DOHH2 (cell line): ENCODE measurements around the gene KRTAP4-7.
"Not testable (repeated sequence)": the region's sequence is repeated elsewhere in the genome, so short reads cannot be mapped to it uniquely, and the experiment has no call there.

Experiments
- H3F3A ChIP-seq: fragments of 200-600 bp; sonication (generic), shearing (Covaris generic); 2 replicates; pipeline ENCODE4 v1.6.0; 2016; ENCODE audit warnings: antibody characterized with exemption, mild to moderate bottlenecking; ENCODE audit not compliant: control insufficient read depth, insufficient read depth
- H3K27ac ChIP-seq: fragments of 200-600 bp; sonication (generic); 2 replicates; pipeline ENCODE4 v1.5.1; 2014; ENCODE audit warnings: low read depth, mild to moderate bottlenecking, low read length, moderate library complexity
- H3K27me3 ChIP-seq: fragments of 200-600 bp; sonication (generic); 2 replicates; pipeline ENCODE4 v1.6.1; 2014; ENCODE audit warnings: mild to moderate bottlenecking, low read length, mixed read lengths; ENCODE audit not compliant: control insufficient read depth
- H3K36me3 ChIP-seq: fragments of 200-600 bp; sonication (generic); 2 replicates; pipeline ENCODE4 v1.6.1; 2014; ENCODE audit warnings: mild to moderate bottlenecking, low read length, moderate library complexity, mixed read lengths; ENCODE audit not compliant: control insufficient read depth
- H3K4me1 ChIP-seq: fragments of 200-600 bp; sonication (generic); 2 replicates; pipeline ENCODE4 v1.6.1; 2014; ENCODE audit warnings: mild to moderate bottlenecking, low read length, mixed read lengths; ENCODE audit not compliant: control insufficient read depth
- H3K4me2 ChIP-seq: fragments of 200-600 bp; sonication (generic); 2 replicates; pipeline ENCODE4 v1.6.0; 2014; ENCODE audit warnings: mild to moderate bottlenecking, low read length, moderate library complexity
- H3K4me3 ChIP-seq: fragments of 200-600 bp; sonication (generic); 2 replicates; pipeline ENCODE4 v1.5.1; 2014; ENCODE audit warnings: mild to moderate bottlenecking, low read length, mixed read lengths
- H3K79me2 ChIP-seq: fragments of 200-600 bp; sonication (generic); 2 replicates; pipeline ENCODE4 v1.6.1; 2014; ENCODE audit warnings: mild to moderate bottlenecking, low read length, mixed read lengths; ENCODE audit not compliant: control insufficient read depth
- H3K9me2 ChIP-seq: fragments of 200-600 bp; sonication (generic); replicated peaks from 2 replicates; pipeline ENCODE4 v1.6.1; 2014; ENCODE audit warnings: mild to moderate bottlenecking, low read length, mixed read lengths; ENCODE audit not compliant: control insufficient read depth
- H3K9me3 ChIP-seq: fragments of 200-600 bp; sonication (generic); 2 replicates; pipeline ENCODE4 v1.6.1; 2014; ENCODE audit warnings: antibody characterized with exemption, low read length, mixed read lengths; ENCODE audit not compliant: control insufficient read depth, insufficient read depth
- H4K20me1 ChIP-seq: fragments of 200-600 bp; sonication (generic); 2 replicates; pipeline ENCODE4 v1.6.0; 2014; ENCODE audit warnings: low read depth, mild to moderate bottlenecking, antibody characterized with exemption, low read length, moderate library complexity; ENCODE audit not compliant: control insufficient read depth, insufficient read depth
- EZH2phosphoT487 ChIP-seq: fragments of 200-600 bp; sonication (generic); IDR thresholded peaks from 2 replicates; pipeline ENCODE4 v1.6.1; 2017; ENCODE audit warnings: borderline replicate concordance, mild to moderate bottlenecking, antibody characterized with exemption, low read length, moderate library complexity, mixed read lengths
- TF ChIP-seq, protein P1 (sequence below): fragments of 200-600 bp; sonication (generic); IDR thresholded peaks from one replicate; pipeline ENCODE4 v1.5.1; 2014; ENCODE audit warnings: antibody characterized with exemption, mild to moderate bottlenecking, low read depth, low read length; ENCODE audit not compliant: poor library complexity, severe bottlenecking

The KRTAP4-7 gene

DNA sequence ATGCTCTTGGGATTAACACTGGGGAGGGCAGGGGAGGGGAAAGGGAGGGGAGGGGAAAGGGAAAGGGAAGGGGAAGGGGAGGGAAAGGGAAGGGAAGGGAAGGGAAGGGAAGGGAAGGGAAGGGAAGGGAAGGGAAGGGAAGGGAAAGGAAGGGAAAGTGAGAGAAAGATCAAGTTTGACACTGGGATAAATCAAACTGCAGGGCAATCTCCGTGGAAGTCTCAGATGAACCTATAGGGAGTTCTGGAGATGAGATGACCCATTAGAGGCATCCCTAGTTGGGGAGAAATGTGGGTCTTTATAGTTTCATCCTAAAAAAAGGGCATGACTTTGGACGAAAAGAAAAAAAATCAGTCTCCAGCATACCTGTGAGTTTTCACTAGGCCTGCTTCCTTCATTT is 37.8 kb downstream of the KRTAP4-7 start:
- Histone ChIP-seq H3K36me3 (peaks cover 11% of the 10 kb centered on the region), H3F3A (peaks cover 15% of the 10 kb centered on the region), H3K27me3 (no peaks in the 10 kb centered on the region), H3K27ac (no peak overlapping the region), H3K4me1 (peaks cover 77% of the 10 kb centered on the region), H3K79me2 (no peaks in the 10 kb centered on the region), H4K20me1 (no peaks in the 10 kb centered on the region), H3K9me2 (no peaks in the 10 kb centered on the region), H3K9me3 (peaks cover 27% of the 10 kb centered on the region), H3K4me3 (no peak overlapping the region), H3K4me2 (no peak overlapping the region)
- TF ChIP-seq, protein P1, sequence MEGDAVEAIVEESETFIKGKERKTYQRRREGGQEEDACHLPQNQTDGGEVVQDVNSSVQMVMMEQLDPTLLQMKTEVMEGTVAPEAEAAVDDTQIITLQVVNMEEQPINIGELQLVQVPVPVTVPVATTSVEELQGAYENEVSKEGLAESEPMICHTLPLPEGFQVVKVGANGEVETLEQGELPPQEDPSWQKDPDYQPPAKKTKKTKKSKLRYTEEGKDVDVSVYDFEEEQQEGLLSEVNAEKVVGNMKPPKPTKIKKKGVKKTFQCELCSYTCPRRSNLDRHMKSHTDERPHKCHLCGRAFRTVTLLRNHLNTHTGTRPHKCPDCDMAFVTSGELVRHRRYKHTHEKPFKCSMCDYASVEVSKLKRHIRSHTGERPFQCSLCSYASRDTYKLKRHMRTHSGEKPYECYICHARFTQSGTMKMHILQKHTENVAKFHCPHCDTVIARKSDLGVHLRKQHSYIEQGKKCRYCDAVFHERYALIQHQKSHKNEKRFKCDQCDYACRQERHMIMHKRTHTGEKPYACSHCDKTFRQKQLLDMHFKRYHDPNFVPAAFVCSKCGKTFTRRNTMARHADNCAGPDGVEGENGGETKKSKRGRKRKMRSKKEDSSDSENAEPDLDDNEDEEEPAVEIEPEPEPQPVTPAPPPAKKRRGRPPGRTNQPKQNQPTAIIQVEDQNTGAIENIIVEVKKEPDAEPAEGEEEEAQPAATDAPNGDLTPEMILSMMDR, result no peak
- TF ChIP-seq EZH2phosphoT487, result no peak

DNA sequence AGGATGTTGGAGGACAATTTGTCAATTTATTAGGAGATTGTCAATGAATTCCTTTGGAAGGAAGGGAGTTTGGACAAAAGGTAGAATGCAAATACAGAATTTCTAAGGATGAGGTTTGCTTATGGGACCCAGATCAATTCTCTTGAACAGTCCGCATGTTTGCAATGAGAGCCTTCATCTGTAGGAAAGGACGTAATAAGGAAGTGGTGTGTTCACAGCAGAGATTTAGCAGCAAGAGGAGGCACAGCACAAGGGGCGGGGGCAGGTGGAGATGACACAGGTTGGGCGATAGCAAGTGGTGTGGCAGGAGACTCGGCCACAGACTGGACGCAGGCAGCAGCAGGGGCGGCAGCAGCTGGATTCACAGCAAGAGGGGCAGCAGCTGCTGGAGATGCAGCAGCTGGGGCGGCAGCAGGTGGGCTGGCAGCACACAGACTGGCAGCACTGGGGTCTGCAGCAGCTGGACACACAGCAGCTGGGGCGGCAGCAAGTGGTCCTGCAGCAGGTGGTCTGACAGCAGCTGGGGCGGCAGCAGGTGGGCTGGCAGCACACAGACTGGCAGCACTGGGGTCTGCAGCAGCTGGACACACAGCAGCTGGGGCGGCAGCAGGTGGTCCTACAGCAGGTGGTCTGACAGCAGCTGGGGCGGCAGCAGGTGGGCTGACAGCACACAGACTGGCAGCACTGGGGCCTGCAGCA is 39.5 kb downstream of the KRTAP4-7 start:
- not testable (repeated sequence) for H4K20me1 ChIP-seq, H3K27ac ChIP-seq, H3K27me3 ChIP-seq, H3K9me2 ChIP-seq, H3K4me2 ChIP-seq, H3K79me2 ChIP-seq
- Histone ChIP-seq H3F3A (peaks cover 14% of the 10 kb centered on the region), H3K9me3 (peaks cover 27% of the 10 kb centered on the region), H3K36me3 (peaks cover 11% of the 10 kb centered on the region; the same call in 1 of the 2 replicates), H3K4me3 (0 out of 2 replicates have a peak overlapping the region, but pooled peaks have one; percentile 2), H3K4me1 (peaks cover 60% of the 10 kb centered on the region)

- Histone ChIP-seq H3K36me3 (peaks cover 11% of the 10 kb centered on the region; the same call in 1 of the 2 replicates), H3K9me3 (peaks cover 27% of the 10 kb centered on the region), H3K4me3 (0 out of 2 replicates have a peak within 1 kb of the TSS, but pooled peaks have one; percentile 2), H3K4me1 (peaks cover 54% of the 10 kb centered on the region), H3F3A (peaks cover 14% of the 10 kb centered on the region)
- H3K27me3 ChIP-seq, H3K27ac ChIP-seq, H3K4me2 ChIP-seq, H3K79me2 ChIP-seq, H3K9me2 ChIP-seq, H4K20me1 ChIP-seq: not testable (repeated sequence)
Observed at GRCh38 chr17:41123991-41124371, 40.0 kb downstream of the KRTAP4-7 start, which contains the start of gene KRTAP4-12. TSS of gene KRTAP4-12 (minus strand) at chr17:41124182. CDS start at chr17:41124122, 60 bp downstream.

- Histone ChIP-seq H3K4me2 (no peak overlapping the region), H4K20me1 (no peaks in the 10 kb centered on the region), H3K27me3 (no peaks in the 10 kb centered on the region), H3F3A (peaks cover 11% of the 10 kb centered on the region), H3K27ac (no peak overlapping the region), H3K79me2 (no peaks in the 10 kb centered on the region), H3K4me1 (peaks cover 44% of the 10 kb centered on the region), H3K4me3 (no peak overlapping the region), H3K9me2 (no peaks in the 10 kb centered on the region), H3K36me3 (peaks cover 11% of the 10 kb centered on the region; the same call in 1 of the 2 replicates), H3K9me3 (peaks cover 27% of the 10 kb centered on the region)
- TF ChIP-seq, protein P1, result no peak
- TF ChIP-seq EZH2phosphoT487, result no peak
Observed at GRCh38 chr17:41125064-41125463, 41.1 kb downstream of the KRTAP4-7 start.
